ENCODE data around the gene EPB41L3. TPM values are rescaled to one million over a fixed set of nuclear protein-coding genes. Genes with fewer than 3 reads are reported as not detected.

The EPB41L3 gene
- total RNA-seq, 1 donor from 2014 or later, result 90.9 TPM

DNA sequence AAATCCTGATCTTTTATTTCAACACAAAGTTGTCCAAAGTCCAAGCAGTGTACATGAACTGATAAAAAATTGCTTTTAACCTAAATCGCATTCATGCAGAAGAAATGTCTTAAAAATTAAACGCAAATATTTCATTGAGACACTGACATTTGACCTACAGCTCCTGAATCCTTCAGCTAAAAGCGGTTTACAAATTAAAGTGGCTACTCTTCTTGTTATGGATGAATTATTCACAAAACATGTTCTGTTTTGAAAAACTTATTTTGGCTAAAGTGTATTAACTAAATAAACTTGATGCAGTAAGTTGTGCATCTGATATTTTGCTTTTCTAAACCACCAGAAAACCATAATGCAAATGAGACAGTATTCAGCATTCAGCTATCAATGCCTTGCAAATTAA is 2.2 kb downstream of the EPB41L3 start:
- Histone ChIP-seq H3K27ac (no peak overlapping the region), H3K27me3 (no peaks in the 10 kb centered on the region), H3K4me1 (no peaks in the 10 kb centered on the region), H3K9me3 (no peaks in the 10 kb centered on the region), H3K36me3 (no peaks in the 10 kb centered on the region), H3K4me3 (no peak overlapping the region)
- intact Hi-C loops (cut with DNase I), result no loop called here
- TF ChIP-seq, protein P1, sequence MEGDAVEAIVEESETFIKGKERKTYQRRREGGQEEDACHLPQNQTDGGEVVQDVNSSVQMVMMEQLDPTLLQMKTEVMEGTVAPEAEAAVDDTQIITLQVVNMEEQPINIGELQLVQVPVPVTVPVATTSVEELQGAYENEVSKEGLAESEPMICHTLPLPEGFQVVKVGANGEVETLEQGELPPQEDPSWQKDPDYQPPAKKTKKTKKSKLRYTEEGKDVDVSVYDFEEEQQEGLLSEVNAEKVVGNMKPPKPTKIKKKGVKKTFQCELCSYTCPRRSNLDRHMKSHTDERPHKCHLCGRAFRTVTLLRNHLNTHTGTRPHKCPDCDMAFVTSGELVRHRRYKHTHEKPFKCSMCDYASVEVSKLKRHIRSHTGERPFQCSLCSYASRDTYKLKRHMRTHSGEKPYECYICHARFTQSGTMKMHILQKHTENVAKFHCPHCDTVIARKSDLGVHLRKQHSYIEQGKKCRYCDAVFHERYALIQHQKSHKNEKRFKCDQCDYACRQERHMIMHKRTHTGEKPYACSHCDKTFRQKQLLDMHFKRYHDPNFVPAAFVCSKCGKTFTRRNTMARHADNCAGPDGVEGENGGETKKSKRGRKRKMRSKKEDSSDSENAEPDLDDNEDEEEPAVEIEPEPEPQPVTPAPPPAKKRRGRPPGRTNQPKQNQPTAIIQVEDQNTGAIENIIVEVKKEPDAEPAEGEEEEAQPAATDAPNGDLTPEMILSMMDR (IDR thresholded peaks at IDR 0.05), result no peak
- DNase-seq (ENCODE audit: low spot score in 2 of 2), result no peak

DNA sequence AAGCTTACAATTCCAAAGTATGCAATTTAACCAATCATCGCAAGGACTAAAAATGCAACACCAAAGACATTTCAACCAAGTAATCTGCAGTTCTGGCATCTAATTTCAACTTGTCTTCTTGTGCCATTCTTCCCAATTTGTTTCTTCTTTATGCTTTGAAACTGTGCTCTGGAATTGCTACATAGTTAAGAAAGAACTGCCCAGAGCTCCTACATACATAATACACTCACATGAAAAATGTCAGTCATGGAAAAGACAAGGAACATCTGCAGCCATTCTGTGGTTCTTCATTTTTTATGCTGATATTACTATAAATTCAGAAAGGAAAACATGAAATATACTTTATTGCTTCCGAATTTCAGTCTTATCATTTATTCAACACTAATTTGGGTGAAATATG is 4.4 kb downstream of the EPB41L3 start:
- no peaks in the 10 kb centered on the region for H3K27me3 ChIP-seq
- H3K4me3 ChIP-seq, result no peak overlapping the region
- intact Hi-C loops (cut with DNase I), result no loop called here
- no peaks in the 10 kb centered on the region for H3K4me1 ChIP-seq
- H3K27ac ChIP-seq, result no peak overlapping the region
- TF ChIP-seq, protein P1 (IDR thresholded peaks at IDR 0.05), result no peak
- no peaks in the 10 kb centered on the region for H3K9me3 ChIP-seq
- DNase-seq (ENCODE audit: low spot score in 2 of 2), result no peak
- no peaks in the 10 kb centered on the region for H3K36me3 ChIP-seq

DNA sequence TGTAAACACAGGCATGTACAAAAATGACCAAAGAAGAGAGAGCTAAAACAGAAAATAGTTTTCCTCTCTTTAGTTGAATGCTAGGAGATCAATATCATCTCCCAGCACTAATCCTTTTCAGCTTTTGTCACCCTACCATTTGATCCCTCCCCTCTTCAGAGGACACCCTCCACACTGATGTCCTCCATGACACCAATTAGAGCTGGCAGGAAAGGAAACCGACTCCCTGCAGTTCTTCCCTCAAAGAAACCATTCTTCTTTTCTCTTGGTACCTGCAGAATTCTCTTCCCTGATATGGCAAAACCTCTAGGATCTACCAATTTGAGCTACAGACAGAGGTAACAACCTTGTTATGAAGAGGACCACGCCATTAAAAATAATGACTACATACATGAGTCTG is 5.3 kb downstream of the EPB41L3 start:
- H3K27ac ChIP-seq, result no peak overlapping the region
- H3K4me1 ChIP-seq, result no peaks in the 10 kb centered on the region
- no peaks in the 10 kb centered on the region for H3K36me3 ChIP-seq
- TF ChIP-seq, protein P1 (IDR thresholded peaks at IDR 0.05), result no peak
- H3K27me3 ChIP-seq, result no peaks in the 10 kb centered on the region
- intact Hi-C loops (cut with DNase I), result no loop called here
- no peak overlapping the region for H3K4me3 ChIP-seq
- H3K9me3 ChIP-seq, result no peaks in the 10 kb centered on the region
- DNase-seq (ENCODE audit: low spot score in 2 of 2), result no peak

DNA sequence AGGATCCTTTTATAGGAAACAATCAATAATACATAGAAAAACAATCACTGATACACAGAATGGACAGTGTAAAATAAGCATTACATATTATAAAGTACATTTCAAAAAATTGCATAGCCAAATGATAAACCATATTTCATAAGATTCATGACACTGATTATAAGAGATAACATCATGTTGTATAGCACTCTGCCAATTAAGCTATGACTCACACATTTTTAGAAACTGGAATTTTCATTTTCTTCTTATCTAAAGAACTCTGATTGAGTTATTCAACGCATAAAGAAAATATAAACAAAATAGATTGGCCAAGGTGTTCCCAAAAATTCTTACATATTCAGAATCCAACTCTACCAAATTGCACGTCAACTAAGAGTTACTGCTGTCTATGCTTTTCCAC is 5.9 kb downstream of the EPB41L3 start:
- H3K27me3 ChIP-seq, result no peaks in the 10 kb centered on the region
- no peak overlapping the region for H3K27ac ChIP-seq
- TF ChIP-seq, protein P1 (IDR thresholded peaks at IDR 0.05), result no peak
- intact Hi-C loops (cut with DNase I), result no loop called here
- no peaks in the 10 kb centered on the region for H3K36me3 ChIP-seq
- H3K4me3 ChIP-seq, result no peak overlapping the region
- no peaks in the 10 kb centered on the region for H3K9me3 ChIP-seq
- no peak for DNase-seq (ENCODE audit: low spot score in 2 of 2)
- no peaks in the 10 kb centered on the region for H3K4me1 ChIP-seq

DNA sequence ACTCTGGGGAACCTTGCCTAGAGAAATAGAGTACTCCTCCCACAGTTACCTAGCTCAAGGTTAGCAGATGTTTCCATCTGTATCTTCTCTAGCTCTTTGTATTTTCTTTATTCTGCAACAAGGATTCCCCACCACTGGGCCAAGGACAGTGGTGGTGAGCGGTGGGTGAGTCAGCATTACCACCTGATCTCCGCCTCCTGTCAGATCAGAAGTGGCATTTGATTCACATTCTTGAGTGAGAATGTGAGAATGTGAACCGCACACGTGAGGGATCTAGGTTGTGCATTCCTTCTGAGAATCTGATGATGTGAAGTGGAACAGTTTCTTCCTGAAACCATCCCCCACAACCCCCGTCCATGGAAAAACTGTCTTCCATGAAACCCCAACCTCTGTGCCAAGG is 9.0 kb downstream of the EPB41L3 start:
- TF ChIP-seq, protein P1 (IDR thresholded peaks at IDR 0.05), result no peak
- Histone ChIP-seq H3K27ac (no peak overlapping the region), H3K36me3 (no peaks in the 10 kb centered on the region), H3K4me1 (no peaks in the 10 kb centered on the region), H3K27me3 (no peaks in the 10 kb centered on the region), H3K4me3 (no peak overlapping the region), H3K9me3 (no peaks in the 10 kb centered on the region)
- intact Hi-C loops (cut with DNase I), result no loop called here
- DNase-seq (ENCODE audit: low spot score in 2 of 2), result no peak

DNA sequence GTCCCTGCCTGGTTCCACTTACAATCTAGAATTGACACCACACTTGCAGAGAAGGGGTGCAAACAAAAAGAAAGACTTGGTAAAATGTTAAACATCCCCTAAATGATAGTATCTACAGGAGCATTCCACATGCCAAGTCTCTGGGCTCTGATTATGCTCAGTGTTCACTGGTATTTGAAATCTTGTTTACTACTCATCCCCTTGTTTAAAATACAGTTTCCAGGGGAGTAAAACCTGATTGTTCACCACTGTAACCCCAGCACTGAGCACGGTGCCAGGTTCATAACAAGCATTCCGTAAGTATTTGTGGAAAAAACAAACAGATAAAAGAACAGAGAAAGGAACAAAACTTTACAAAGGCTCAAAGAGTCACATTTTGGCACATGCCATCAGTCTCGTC is 11.7 kb downstream of the EPB41L3 start:
- no peaks in the 10 kb centered on the region for H3K9me3 ChIP-seq
- H3K27me3 ChIP-seq, result no peaks in the 10 kb centered on the region
- intact Hi-C loops (cut with DNase I), result no loop called here
- no peak for DNase-seq (ENCODE audit: low spot score in 2 of 2)
- no peaks in the 10 kb centered on the region for H3K4me1 ChIP-seq
- H3K36me3 ChIP-seq, result no peaks in the 10 kb centered on the region
- TF ChIP-seq, protein P1 (IDR thresholded peaks at IDR 0.05), result no peak
- no peak overlapping the region for H3K4me3 ChIP-seq
- no peak overlapping the region for H3K27ac ChIP-seq
